Hepatocyte (in vitro differentiated cells): ENCODE results near the gene TSEN2. TPM values are rescaled to one million over a fixed set of nuclear protein-coding genes. Genes with fewer than 3 reads are reported as not detected.

ENCODE experiments used
- DNase-seq: peaks from one replicate; pipeline ENCODE4 v3.0.0-alpha.2; 2016; ENCODE audit warnings: low spot score
- H2AFZ ChIP-seq: fragments of 200-600 bp; sonication (generic); 2 replicates; pipeline ENCODE4 v1.6.0; 2016; ENCODE audit warnings: antibody characterized with exemption, mild to moderate bottlenecking
- H3K27ac ChIP-seq: fragments of 200-600 bp; sonication (generic); 2 replicates; pipeline ENCODE4 v1.5.1; 2016; ENCODE audit warnings: mild to moderate bottlenecking
- H3K27me3 ChIP-seq: fragments of 200-600 bp; sonication (generic); 2 replicates; pipeline ENCODE4 v1.6.1; 2016
- H3K36me3 ChIP-seq: fragments of 200-600 bp; sonication (generic); replicated peaks from 2 replicates; pipeline ENCODE4 v1.5.1; 2016; ENCODE audit warnings: low read depth; ENCODE audit not compliant: insufficient read depth
- H3K4me1 ChIP-seq: fragments of 200-600 bp; sonication (generic); 2 replicates; pipeline ENCODE4 v1.5.1; 2016; ENCODE audit warnings: mild to moderate bottlenecking, moderate library complexity; ENCODE audit not compliant: insufficient read depth
- H3K4me2 ChIP-seq: fragments of 200-600 bp; sonication (generic); 2 replicates; pipeline ENCODE4 v1.6.0; 2016
- H3K4me3 ChIP-seq: fragments of 200-600 bp; sonication (generic); 2 replicates; pipeline ENCODE4 v1.5.1; 2016; ENCODE audit warnings: mild to moderate bottlenecking
- H3K79me2 ChIP-seq: fragments of 200-600 bp; sonication (generic); 2 replicates; pipeline ENCODE4 v1.6.0; 2017; ENCODE audit warnings: mild to moderate bottlenecking
- H3K9me2 ChIP-seq: fragments of 200-600 bp; sonication (generic); replicated peaks from 2 replicates; pipeline ENCODE4 v1.6.0; 2017; ENCODE audit warnings: mild to moderate bottlenecking; ENCODE audit not compliant: insufficient read depth
- H3K9me3 ChIP-seq: fragments of 200-600 bp; sonication (generic); 2 replicates; pipeline ENCODE4 v1.5.1; 2016; ENCODE audit warnings: low read depth, mild to moderate bottlenecking
- H4K20me1 ChIP-seq: fragments of 200-600 bp; sonication (generic); 2 replicates; pipeline ENCODE4 v1.6.0; 2016; ENCODE audit warnings: mild to moderate bottlenecking; ENCODE audit not compliant: insufficient read depth, poor library complexity, severe bottlenecking
- CTCF ChIP-seq: fragments of 200-600 bp; sonication (generic); IDR thresholded peaks from 2 replicates; pipeline ENCODE4 v1.5.1; 2016; ENCODE audit warnings: antibody characterized with exemption, mild to moderate bottlenecking; ENCODE audit not compliant: poor library complexity
- EZH2 ChIP-seq: fragments of 200-600 bp; sonication (generic); IDR thresholded peaks from 2 replicates; pipeline ENCODE4 v1.6.1; 2016; ENCODE audit warnings: antibody characterized with exemption, mild to moderate bottlenecking, borderline replicate concordance
- EZH2phosphoT487 ChIP-seq: fragments of 200-600 bp; sonication (generic); IDR thresholded peaks from one replicate; pipeline ENCODE4 v1.6.1; 2018; ENCODE audit warnings: antibody characterized with exemption, mild to moderate bottlenecking, low read depth, moderate library complexity; ENCODE audit not compliant: unreplicated experiment, severe bottlenecking
- WGBS: methylation state at CpG from one replicate; pipeline ENCODE4 v1.1.6; 2016; ENCODE audit warnings: low lambda C conversion rate; ENCODE audit errors: missing lambda C conversion rate; 5-methylcytosine and 5-hydroxymethylcytosine counted together
- polyA plus RNA-seq: library from polyadenylated mRNA; unstranded; fragments of >200 nt; fragmentation: Nextera tagmentation; extraction: Ambion mirVana; gene quantifications from 2 replicates; pipeline ENCODE4 v1.2.1, GENCODE V29; 2016
- total RNA-seq: library from RNA; depleted of rRNA; stranded (reverse); fragments of >200 nt; gene quantifications from 2 replicates; pipeline ENCODE4 v1.2.3, GENCODE V29; 2014

Gene TSEN2
- total and polyA plus RNA-seq, 2 experiments from 2014 or later: 9.6 to 17.8 TPM

DNA sequence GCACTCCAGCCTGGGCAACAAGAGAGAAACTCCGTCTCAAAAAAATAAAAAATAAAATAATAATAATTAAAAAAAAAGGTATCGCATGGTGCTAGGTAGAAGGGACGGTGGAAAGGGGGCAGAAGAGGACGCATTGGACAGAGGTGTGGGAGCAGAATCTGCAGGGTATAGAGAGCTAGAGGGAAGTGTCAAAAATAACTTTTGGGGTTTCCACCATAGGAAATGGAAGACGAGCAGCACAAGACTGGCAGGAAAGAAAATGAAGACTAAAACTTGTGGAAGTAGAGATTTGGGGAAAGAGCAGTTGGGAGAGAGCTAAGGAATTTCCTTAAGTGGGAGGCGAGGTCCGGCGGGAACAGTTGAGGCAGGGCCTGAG, 72.0 kb downstream of the TSEN2 start:
- H3K9me2 ChIP-seq: no peaks in the 10 kb centered on the region
- peak overlapping the region; percentile 86 for H3K4me2 ChIP-seq
- peak overlapping the region; percentile 91 for H2AFZ ChIP-seq
- peaks cover 21% of the 10 kb centered on the region for H3K4me1 ChIP-seq
- H4K20me1 ChIP-seq: peaks cover 34% of the 10 kb centered on the region
- peaks cover 3% of the 10 kb centered on the region for H3K27me3 ChIP-seq
- TF ChIP-seq EZH2phosphoT487 (no peak), EZH2 (no peak), CTCF (no peak)
- H3K9me3 ChIP-seq: no peaks in the 10 kb centered on the region
- no peak for DNase-seq
- H3K79me2 ChIP-seq: peaks cover 40% of the 10 kb centered on the region
- 12% methylated on average over 8 of the region's 8 CpGs for WGBS
- H3K4me3 ChIP-seq: peak overlapping the region; percentile 25
- H3K36me3 ChIP-seq: no peaks in the 10 kb centered on the region
- H3K27ac ChIP-seq: peak overlapping the region; percentile 99

DNA sequence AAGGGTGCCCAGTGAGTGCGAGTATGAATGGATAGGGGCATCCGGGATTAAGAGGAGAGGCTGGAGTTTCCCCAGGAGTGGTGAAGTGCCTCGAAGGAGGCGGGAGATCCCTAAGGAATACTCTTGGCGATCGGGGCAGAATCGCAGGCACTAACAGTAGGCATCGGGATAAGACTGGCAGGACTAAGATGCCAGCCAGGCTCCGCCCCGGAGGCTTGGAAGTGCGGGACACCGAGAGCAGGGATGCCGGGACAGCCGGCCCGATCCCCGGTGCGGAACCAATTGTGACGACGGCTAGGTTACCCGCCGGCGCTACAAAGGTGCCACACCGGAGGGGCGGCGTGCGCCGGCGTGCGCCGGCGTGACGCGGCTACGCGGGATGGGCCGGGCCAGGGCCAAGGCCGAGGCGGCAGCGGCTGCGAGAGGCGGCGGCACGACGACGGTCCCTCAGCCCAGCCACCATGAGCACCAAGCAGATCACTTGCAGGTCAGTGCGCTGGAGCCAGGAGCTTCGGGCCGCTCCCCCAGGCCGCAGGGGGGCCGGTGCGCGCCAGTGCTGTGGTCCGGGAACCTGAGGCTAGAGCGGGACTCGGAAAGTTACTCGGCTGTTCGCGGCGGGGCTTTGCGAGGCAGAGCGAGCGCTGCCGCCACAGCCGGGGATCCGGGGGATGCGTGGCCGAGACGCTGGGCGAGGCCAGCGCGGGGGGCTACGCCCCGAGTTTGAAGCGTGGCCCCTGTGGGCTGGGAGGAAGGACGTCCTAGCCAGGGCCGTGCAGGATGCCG, 72.6 kb downstream of the TSEN2 start, which contains the start of gene MKRN2:
MKRN2 (plus strand) TSS at position 398 of the 783 bp plus-strand sequence; CDS start at position 462, 64 bp downstream.
- H3K4me3 ChIP-seq: peak within 1 kb of the TSS; percentile 89
- no peaks in the 10 kb centered on the region for H3K36me3 ChIP-seq
- H3K9me2 ChIP-seq: no peaks in the 10 kb centered on the region
- peaks cover 39% of the 10 kb centered on the region for H4K20me1 ChIP-seq
- peak; percentile 94 for DNase-seq
- peaks cover 3% of the 10 kb centered on the region for H3K27me3 ChIP-seq
- H3K79me2 ChIP-seq: peaks cover 46% of the 10 kb centered on the region
- H3K27ac ChIP-seq: peak within 1 kb of the TSS; percentile 99
- H2AFZ ChIP-seq: peak within 1 kb of the TSS; percentile 91
- TF ChIP-seq EZH2: no peak
- TF ChIP-seq CTCF: no peak
- TF ChIP-seq EZH2phosphoT487: no peak
- peak within 1 kb of the TSS; percentile 86 for H3K4me2 ChIP-seq
- peaks cover 21% of the 10 kb centered on the region for H3K4me1 ChIP-seq
- WGBS: 2% methylated on average over 73 of the region's 77 CpGs
- no peaks in the 10 kb centered on the region for H3K9me3 ChIP-seq

DNA sequence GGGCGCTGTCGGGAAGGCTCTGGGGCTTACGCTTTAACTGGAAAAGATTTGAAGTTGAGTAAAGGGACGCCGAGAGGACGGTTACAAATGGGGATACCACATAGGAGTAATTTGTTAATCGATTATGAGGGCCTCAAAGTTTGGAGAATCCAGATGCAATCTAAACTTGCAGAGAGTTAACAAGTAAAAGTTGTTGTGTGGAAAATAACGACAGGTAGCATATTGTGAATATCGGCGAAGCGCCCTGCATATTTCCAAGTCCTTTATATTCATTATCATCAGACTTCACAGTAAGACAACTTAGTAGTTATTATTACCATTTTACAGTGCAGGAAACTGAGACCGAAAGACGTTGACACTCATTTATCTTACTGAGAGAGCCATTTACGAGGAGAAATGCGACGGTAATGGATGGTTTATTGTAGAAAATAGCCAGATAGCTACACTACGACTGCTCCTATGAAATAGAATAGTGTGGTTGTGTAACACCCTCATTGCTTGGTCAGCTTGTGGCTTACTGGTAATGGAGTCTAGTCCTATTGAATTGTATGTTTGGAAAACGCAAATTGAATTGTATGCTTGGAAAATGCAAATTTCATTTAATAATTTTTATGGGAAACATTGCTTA, 73.3 kb downstream of the TSEN2 start:
- Histone ChIP-seq H3K27ac (peak overlapping the region; percentile 99), H3K9me3 (no peaks in the 10 kb centered on the region), H3K27me3 (peaks cover 3% of the 10 kb centered on the region), H3K36me3 (no peaks in the 10 kb centered on the region), H3K79me2 (peaks cover 53% of the 10 kb centered on the region), H4K20me1 (peaks cover 46% of the 10 kb centered on the region), H3K4me2 (peak overlapping the region; percentile 76), H3K4me3 (peak overlapping the region; percentile 89), H3K9me2 (no peaks in the 10 kb centered on the region), H3K4me1 (peaks cover 21% of the 10 kb centered on the region), H2AFZ (peak overlapping the region; percentile 76)
- peak; percentile 5 for TF ChIP-seq CTCF
- TF ChIP-seq EZH2: no peak
- no peak for TF ChIP-seq EZH2phosphoT487
- 3% methylated on average over 18 of the region's 18 CpGs for WGBS
- no peak for DNase-seq
